Hepatocyte (in vitro differentiated cells): ENCODE data around the gene PCDHA1.

ENCODE experiments used
- CTCF ChIP-seq: fragments of 200-600 bp; sonication (generic); IDR thresholded peaks from 2 replicates; pipeline ENCODE4 v1.5.1; 2016; ENCODE audit warnings: antibody characterized with exemption, mild to moderate bottlenecking; ENCODE audit not compliant: poor library complexity
- EZH2 ChIP-seq: fragments of 200-600 bp; sonication (generic); IDR thresholded peaks from 2 replicates; pipeline ENCODE4 v1.6.1; 2016; ENCODE audit warnings: antibody characterized with exemption, mild to moderate bottlenecking, borderline replicate concordance
- EZH2phosphoT487 ChIP-seq: fragments of 200-600 bp; sonication (generic); IDR thresholded peaks from one replicate; pipeline ENCODE4 v1.6.1; 2018; ENCODE audit warnings: antibody characterized with exemption, mild to moderate bottlenecking, low read depth, moderate library complexity; ENCODE audit not compliant: unreplicated experiment, severe bottlenecking

DNA sequence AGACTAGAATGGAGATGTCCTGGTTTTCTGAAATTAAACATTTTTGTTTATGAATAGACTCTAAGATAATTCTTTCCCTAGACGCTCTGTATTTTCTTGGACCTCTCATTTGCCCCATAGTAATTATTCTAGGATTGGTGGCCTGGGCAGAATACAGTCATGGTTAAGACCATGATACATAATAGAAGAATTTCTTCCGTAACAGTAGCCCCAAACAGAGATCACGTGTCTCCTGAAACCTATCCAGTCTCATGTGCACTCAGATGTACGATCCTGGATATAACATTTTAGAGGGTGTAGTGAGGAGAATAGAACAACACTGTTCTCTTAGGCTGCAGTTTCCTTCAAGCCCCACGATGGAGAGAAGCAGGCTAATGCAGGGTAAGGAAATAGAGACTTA is 202.7 kb downstream of the PCDHA1 start:
- TF ChIP-seq EZH2 (no peak), CTCF (no peak), EZH2phosphoT487 (no peak)
